Smooth muscle cell of the brain vasculature (primary cell): ENCODE measurements around the gene WLS.
A peak's percentile ranks its signal among the peaks of the same experiment; 100 is the strongest.
"Not testable (repeated sequence)": the region's sequence is repeated elsewhere in the genome, so short reads cannot be mapped to it uniquely, and the experiment has no call there.

Experiments used
- DNase-seq: peaks from one replicate; pipeline ENCODE4 v3.0.0-alpha.2; 2012; ENCODE audit warnings: low read depth, low spot score

The WLS gene

DNA sequence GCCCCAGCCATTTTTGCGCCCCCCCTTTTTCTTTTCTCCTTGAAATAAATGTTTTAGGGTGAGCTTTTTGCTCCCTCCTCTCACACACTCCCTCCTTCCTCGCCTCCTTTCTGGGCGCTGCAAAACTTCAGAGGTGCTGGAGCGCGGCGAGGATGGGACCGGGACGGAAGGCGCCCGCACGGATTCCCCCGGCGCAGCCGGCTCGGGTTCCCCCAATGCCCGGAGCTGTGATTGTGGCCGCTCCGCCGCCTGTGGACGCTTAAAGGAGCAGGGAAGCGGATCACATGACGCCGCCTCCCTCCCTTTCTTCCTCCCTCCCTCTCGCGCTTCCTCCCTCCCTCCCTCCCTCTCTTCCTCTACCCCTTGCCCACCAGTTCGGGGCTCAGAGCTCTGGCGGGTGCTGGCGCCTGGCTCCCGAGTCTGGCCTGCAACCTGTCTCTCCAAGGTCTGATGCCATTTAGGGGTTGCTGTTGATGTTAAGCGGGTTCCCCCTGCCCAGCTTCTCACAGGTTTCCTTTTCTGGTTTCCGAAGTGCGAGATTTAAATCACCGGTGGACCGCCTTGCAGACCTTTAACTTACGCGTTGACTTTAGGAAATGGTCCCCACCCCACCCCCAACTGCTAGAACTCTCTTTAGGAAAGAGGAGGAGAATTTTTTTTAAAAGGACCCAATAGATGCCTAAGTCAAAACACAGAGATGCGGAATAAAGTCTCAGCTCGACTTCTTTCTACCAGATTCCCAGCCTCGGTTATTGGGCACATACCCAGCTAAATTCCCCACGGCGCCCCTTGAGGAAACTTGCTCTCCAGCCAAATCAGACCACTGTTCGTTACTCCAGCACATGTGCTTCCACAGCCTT is at the start of gene WLS:
Gene WLS (minus strand): TSS at position 235 of the 860 bp plus-strand sequence. CDS start 224 bp downstream, at position 11.
- peak; percentile 57 for DNase-seq

DNA sequence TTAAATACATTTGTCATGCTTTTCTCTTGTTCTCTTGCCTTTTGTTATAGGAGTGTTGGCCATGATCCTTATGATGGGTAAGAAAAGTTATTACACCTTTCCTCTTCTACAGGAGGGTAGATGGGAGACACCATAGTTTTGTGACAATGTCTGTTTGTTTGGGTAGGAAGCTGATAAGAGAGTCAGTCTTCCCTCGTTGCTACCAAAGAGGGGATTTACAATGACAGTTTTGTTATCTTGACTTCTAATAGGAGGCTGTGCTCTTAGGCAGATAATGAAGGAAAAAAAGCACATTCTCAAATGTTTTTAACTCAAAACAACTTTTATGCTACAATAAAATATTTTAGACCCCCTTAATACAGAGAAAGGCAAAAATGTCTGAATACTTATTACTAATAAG is 48.0 kb upstream of the WLS start:
- no peak for DNase-seq

DNA sequence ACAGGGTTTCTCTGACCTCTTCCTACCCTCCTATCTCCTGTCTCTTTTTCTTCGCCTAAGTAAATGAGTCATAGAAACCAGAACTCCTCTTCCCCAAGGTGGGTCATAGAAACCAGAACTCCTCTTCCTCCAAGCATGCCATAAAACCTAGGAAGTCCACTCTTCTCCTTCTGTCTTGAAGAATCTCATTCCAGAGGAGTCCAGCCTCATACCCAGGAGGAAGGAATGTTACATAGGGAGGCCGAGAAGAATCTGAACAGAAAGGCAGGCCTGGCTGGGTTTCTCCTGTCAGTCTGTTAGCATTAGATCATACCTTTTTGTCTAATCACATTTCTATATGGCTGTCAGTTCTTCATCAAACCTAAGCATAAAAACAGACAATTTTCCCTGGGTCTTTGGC is 47.5 kb upstream of the WLS start:
- DNase-seq, result no peak

DNA sequence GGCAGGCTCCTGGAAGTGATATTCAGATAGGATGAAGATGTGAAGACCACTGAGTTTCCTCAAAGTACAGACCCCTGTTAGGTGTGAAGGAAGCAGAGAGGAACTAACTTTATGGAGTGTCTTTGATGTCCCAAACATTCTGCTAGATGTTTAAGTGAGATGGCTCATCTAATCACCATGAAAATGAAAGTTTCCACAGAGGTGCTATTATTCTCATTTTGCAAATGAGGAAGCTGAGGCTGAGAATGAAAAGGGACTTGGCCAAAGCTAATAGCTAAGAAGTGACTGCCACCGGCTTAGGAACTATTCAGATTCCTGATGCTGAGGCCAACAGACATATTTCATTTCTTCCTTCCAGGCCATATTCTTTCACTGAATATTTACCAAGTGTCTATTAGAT is 45.9 kb upstream of the WLS start:
- DNase-seq, result no peak

DNA sequence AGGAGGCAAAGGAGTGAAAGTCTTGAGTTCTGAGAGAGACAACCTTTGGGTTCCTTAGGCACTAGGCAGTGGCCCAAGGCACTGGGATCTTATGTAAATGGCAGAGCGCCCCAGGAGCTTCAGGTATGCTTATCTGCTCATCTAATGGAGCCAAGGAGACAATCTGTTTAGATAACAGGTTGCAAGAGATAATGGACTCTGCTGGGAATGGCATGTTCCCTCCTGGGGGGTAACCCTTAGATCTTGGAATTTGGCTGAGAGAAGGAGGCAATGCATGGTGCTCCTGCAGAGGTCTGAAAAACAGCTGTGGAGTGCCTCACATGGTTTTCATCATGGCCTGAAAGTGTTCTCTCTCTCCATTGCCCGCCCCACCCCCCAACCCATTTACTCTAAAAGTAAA is 44.1 kb upstream of the WLS start:
- no peak for DNase-seq

DNA sequence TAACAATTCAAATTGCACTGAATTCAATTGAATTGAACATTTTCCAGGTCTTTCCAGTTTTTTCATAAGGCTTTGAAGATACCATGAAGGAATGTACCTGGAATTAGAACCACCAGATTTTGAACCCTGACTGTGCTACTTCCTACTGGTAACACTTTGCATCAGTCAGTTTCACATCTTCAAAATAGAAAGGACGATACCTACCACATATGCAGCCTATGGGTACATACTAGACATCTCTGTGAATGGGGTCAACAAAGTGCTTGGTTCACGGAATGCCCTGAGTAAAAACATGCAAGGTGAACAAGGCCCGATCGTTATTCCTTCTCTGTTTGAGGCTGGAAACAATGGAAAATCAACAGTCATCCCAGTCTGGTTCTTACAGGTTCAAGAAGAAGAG is 41.2 kb upstream of the WLS start:
- DNase-seq, result no peak

DNA sequence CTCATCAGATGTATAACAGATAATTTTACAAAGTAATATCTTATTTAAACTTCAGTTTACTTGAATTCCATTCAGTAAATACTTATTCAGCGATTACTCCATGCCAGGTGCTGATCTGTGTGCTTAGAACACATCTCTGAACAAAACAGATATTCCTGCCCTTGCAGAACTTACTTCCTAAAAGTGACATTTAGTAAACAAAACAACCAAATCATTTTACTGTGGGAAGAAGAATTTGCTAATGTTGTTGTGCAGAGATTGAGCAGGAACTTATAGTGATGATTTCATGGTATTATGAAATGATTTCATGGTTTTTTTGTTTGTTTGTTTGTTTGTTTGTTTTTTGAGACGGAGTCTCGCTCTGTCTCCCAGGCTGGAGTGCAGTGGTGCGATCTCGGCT is 39.3 kb upstream of the WLS start:
- DNase-seq, result no peak

DNA sequence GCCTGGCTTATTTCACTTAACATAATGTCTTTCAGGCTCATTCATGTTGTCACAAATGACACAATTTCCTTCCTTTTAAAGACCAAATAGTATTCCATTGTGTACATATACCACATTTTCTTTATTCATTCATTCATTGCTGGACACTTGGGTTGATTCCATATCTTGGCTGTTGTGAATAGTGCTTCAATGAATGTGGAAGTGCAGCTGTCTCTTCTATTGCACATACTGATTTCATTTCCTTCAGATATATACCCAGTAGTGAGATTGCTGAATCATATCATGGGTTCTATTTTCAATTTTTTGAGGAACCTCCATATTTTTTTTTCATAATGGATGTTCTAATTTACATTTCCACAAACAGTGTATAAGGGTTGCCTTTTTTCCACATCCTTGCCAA is 38.6 kb upstream of the WLS start:
- no peak for DNase-seq

DNA sequence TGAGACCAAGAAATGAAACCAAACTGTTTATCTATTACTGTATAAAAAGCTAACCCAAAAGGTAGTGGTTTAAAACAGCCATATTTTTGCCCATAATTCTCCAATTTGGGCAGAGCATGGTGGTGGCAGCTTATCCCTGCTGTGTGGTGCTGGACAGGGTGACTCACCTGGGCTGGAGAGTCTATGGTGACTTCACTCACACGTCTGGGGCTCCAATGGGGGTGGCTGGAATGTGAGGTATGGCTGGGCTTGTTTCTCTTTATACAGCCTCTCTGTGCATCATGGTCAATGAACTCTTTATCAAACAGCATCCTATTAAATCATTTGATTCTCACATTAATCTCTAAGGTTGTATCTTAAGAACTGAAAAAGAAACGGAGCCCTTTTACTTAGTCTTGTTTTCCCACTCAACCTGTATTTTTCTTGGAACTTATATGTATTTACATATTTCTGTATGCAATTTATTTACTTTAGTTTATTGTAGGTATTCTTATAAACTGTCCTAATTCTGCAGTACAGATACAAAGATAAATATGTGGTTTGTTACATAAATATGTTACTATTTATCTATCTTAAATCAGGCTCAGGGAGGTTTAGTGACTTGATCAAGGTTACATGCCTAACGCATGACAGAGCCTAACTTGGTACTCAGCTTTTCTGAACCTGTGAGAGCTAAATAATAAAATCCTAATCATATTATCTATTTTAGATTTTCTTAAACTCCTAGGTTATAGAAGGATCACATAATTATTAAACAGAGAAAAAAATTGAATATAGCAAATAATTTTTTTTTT is 37.5 kb upstream of the WLS start:
- no peak for DNase-seq

DNA sequence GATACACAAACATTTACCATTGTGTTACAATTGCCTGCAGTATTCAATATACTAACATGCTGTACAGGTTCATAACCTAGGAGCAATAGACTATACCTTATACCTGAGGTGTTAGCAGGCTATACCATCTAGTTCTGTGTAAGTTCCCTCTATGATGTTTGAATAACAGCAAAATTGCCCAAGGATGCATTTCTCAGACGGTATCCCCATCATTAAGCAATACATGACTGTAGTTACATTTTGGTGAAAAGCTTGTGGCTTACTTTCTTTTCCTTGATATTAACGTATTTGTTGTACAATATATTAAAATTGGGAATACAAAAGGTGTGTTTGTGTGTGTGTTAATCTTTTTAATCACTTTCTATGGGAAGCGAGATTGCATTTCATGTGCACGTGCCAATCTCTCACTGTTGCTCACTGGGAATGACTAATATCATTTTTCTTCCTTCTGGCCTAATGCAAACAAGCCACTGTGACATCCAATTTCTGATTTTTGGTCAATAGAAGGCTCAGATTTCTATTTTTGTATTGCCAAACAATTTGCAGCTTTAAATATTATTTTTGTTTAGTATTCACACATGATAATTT is 36.7 kb upstream of the WLS start:
- no peak for DNase-seq

DNA sequence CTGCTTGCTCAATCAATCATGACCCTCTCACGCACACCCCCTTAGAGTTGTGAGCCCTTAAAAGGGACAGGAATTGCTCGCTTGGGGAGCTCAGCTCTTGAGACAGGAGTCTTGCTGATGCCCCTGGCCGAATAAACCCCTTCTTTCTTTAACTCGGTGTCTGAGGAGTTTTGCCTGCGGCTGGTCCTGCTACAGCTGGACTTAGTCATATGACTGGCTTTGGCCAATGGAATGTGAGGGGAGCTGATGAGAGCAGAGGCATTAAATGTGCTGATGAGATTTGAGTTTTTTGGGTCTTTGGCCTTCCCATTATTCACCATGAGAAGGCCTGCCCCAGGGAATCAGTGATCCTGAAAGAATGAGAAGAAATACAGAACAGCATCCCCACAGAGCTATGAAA is 24.5 kb upstream of the WLS start:
- DNase-seq, result not testable (repeated sequence)

DNA sequence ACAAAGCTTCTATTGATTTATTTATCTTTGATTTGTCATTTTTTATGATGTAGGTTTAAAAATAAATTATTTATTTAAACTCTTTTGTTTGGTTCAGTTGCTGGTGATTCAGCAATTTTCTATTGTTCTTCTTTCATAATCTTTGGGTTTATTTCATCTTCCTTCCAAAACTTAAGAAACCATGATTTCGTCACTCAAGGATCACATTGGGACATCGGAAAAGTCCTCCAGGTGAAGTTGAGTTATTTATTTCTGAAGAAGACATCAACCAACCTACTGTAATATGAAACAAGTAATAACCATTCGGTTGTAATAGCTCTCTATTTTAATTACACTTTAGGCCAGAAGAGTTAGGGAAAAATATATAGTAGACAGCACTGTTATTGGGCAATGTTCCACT is 23.0 kb upstream of the WLS start:
- DNase-seq, result no peak

DNA sequence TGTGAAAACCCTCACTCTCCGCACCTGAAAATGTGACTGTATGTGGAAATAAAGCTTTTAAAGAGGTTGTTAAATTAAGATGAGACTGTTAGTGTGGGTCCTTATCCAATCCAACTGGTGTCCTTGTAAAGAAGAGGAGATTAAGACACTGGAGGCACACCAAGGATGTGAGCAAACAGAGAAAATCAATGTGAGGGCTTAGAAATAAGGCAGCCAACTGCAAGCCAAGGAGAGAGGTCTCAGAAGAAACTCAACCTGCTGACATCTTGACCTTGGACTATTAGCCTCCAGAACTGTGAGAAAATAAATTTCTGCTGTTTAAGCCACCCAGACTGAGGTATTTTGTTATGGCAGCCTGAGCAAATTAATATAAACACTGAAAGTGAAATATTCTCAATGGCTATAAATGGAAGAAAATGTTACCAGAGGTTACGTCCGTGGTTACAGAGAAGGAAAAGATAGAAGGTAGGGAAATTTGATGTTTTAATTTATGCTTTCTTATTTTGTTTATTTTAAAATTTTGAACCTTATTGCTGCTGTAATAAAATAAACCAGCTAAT is 22.4 kb upstream of the WLS start:
- no peak for DNase-seq

DNA sequence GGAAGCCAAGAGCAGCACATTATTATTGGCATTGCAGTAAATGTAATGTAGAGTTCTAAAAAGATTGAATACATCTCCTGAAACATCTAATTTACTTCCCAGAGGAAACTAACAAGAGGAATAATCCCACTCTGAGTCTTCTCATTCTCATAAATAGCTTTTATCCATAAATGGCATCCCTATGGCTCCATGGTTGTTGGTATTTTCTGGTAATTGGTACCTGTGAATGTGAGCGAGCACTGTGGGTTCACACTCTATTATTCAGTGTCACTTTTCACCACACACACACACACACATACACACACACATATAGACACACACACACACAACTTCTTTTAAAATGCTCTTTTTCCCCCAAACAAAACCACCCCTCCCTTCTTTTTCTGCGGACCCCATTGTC is 4.7 kb upstream of the WLS start:
- DNase-seq, result no peak

DNA sequence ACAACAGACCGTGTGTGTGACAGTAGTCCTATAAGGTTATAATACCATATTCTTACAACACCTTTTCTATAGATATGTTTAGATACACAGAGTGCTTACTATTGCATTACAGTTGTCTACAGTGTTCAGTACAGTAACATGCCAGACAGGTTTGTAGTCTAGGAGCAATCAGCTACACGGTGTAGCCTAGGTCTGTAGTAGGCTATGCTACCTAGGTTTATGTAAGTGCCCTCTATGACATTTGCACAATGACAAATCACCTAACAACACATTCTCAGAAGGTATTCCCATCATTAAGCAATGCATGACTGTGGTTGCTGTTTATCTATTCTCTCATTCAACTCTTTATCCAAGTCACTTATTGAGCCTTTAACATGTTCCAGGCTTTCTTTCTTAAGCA is 1.8 kb upstream of the WLS start:
- DNase-seq, result no peak

DNA sequence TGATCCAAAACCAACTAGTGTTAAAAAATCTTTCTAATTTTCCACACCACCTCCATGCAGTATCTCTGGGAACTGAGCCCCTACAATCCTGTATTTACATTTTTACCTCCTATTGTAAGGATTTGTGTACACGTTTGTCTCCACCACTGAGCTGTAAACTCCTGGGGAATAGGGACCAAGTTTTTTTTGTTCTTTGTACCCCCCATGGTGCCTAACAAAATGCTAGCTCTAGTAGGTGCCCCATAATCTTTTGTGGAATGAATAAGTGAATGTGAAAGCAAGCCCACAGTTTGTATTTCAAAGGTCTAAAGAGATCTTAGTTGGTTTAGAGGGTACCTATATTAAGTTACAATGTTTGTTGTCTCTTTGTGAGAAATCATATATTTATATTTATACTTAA is 879 bp upstream of the WLS start:
- no peak for DNase-seq

DNA sequence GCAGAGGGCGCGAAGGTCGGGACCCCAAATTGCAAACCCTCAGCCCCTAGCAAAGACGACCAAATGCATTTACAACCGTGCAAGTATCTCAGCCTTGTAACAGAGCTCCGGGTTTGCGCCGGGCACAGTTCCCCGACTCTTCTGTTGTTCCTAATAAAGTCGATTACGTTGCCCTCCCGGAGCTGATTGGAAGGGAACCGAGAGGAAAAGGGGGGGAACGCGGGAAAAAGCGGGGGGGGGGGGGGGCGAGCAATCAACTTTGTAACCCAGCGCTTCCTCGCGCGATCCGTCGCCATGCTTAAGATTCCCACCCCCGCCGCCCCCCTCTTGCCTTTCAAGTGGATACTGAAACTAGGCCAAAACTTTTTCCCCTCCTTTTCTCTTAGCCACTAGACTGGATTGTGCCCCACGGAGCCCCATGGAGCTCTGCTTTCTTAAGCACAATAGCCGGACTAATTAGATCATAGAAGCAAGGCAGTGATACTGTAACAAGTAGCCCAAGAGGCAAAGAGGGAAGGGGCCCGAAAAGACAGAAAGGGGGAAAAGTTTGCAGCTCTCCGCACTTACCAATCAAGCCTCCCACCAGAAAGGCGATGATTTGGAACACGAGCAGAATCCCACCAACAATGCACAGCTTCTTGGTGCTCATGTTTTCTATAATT is 565 bp downstream of the WLS start:
- DNase-seq, result no peak

DNA sequence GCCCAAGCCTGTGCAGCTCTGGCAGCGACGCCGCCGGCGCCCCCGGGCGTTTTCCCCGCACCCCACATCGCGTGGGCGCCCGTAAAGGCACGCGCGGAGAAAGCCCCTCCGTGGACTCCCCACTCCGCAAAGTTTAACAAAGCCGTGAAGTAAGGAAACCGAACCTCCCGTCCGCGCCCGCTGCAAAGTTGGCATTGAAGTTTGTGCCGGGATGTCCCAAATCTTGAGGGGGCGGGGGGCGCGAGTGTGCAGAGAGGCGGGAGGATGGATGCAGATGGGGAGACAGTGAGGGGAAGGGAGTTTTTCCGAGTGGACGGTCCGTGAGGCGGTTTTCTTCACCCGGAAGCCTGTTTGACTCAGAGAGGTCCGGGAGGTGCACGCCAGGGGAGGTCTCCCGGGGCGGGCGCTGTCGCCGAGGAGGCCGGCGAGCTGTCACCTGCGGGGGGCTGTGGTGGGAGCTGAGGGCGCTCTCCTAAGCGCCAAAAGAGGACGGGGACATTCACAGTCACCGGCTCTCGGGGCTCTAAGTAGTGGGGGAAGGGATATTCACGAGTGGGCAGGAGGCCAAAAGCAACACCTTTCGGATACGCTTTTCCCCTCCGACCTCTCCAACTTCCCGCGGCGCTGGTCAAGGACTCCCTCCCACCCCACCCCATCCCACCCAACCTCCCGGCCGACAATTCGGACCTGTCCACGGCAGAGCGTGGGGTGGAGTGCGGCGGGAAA is 1.3 kb downstream of the WLS start:
- no peak for DNase-seq

DNA sequence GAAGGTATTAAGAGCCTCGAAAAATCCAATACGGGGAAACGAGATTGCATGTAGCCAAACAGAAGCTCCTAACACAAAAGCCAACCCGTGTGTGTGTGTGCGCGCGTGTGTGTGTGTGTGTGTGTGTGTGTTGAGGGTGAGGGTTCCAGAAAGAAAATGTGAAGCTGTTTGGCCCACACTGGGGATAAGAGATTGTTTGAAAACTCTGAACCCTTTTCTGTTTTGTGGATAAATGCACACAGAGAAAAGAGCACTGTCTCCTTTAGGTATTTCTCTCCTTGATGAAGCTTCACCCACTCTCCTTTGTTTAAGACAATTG is 1.9 kb downstream of the WLS start:
- no peak for DNase-seq

DNA sequence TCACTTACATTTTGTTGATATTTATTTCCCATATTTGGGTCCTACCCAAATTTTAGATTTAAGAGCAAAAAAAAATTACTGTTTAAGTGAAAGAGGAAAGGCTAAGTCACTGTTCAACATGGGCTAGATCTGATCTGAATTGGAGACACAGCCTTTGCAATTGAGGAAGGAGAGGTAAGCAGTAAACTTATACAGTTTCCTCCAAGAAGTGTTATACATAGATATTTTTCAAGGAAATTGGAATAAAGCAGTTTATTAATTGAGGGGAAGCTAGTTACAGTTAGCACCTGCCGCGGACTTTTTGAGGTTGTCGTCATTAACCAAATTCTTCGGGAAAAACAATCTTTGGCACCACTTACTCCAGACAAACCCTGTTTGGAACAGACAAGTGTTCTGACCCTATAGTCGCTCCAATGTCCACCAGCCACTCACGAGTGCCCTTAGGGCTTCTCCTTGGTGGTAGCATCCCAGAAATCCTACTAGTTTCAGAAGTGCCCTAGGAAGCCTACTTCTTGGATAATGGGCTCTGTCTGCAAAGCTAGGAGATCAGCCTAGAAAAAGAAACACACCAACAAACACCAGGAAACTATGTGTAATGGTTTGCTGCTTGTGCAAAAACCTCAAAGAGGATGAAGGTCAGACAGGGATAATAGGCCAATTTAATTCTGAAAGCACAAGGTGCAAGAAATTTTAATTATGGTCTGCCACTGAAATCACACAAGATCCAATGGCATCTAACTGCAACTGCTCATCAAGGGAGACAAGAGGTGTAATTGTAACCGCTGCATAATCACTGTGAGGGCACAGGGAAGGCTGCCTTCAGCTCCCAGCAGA is 2.5 kb downstream of the WLS start:
- no peak for DNase-seq
